HG02938 (cell line): Measurements from ENCODE around the gene NLE1.
"Not testable (repeated sequence)": the region's sequence is repeated elsewhere in the genome, so short reads cannot be mapped to it uniquely, and the experiment has no call there.

Experiments used
- ATAC-seq: cut with Tn5 transposase; IDR thresholded peaks from one replicate; pipeline ENCODE4 v1.9.1; 2021; ENCODE audit warnings: mild to moderate bottlenecking, moderate library complexity; ENCODE audit not compliant: unreplicated experiment

The NLE1 gene

GRCh38 chr17:35141681-35142466 is at the start of gene NLE1:
TSS of gene NLE1 (minus strand) at chr17:35142303. CDS start at chr17:35142275, 28 bp downstream.
- peak; percentile 77 for ATAC-seq

GRCh38 chr17:35191001-35191695 is 49.0 kb upstream of the NLE1 start:
- ATAC-seq = no peak

GRCh38 chr17:35189291-35189690 is 47.2 kb upstream of the NLE1 start:
- ATAC-seq = no peak

GRCh38 chr17:35188111-35188510 is 46.0 kb upstream of the NLE1 start:
- no peak for ATAC-seq

DNA sequence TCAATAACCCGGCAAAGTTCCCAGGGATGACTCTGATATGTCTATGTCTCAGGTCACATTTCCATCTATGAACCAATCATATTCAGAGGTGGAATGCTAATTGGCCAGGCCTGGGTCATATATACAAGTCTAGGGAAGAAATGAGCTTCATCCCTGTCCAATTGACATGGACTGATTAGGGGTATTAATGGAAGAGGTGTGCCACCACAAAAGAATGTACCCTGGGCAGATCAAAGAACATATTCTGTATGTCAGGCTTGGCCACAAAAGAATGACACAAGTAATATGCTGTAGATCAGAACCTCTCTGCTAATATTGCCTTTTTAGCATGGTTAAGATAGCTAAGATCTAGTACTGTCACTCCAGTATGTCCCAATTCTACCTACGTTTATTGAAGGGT is 45.4 kb upstream of the NLE1 start:
- no peak for ATAC-seq

GRCh38 chr17:35185849-35186248 is 43.7 kb upstream of the NLE1 start:
- ATAC-seq = no peak

GRCh38 chr17:35184274-35184673 is 42.2 kb upstream of the NLE1 start:
- no peak for ATAC-seq

- no peak for ATAC-seq
Observed at GRCh38 chr17:35183332-35183731, 41.2 kb upstream of the NLE1 start.

- ATAC-seq = not testable (repeated sequence)
Observed at GRCh38 chr17:35179379-35179778, 37.3 kb upstream of the NLE1 start.

DNA sequence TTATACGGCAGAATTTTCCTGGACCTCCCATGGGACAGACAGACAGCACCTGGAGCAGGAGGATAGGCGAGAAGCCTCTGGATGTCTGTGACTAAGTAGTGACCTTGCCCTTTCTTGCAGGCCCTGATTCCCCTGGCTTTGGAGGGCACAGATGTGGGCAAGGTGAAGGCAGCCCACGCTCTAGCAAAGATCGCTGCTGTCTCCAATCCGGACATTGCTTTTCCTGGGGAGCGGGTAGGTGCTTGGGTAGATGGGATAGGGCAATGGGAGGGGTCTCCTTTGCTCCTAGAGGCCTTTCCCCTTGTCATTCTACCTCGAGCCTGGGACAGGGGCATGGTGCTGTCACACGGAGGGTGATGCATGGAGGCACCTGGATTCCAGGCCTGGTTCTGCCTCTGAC is 34.8 kb upstream of the NLE1 start:
- no peak for ATAC-seq

- no peak for ATAC-seq
Observed at GRCh38 chr17:35175638-35176415, 33.7 kb upstream of the NLE1 start.

DNA sequence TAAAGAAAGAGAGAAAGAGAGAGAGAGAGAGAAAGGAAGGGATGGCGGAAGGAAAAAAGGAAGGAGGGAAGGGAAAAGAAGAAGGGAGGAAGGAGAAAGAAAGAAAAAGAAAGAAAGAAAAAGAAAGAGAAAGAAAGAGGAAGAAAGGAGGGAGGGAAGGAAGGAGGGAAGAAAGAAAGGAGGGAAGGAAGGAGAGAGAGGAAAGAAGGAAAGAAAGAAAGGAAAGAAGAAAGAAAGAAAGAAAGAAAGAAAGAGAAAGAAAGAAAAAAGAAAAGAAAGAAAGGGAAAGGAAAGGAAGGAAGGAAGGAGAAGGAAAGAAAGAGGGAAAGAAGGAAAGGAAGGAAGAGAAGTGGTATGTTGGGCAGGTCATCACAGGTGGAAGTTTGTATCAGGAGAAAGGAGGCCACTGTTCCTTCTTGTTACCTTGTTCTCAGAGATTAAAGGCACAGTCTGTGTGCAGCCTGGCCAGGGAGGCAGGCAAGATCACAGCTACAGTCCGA is 32.8 kb upstream of the NLE1 start:
- ATAC-seq = no peak

DNA sequence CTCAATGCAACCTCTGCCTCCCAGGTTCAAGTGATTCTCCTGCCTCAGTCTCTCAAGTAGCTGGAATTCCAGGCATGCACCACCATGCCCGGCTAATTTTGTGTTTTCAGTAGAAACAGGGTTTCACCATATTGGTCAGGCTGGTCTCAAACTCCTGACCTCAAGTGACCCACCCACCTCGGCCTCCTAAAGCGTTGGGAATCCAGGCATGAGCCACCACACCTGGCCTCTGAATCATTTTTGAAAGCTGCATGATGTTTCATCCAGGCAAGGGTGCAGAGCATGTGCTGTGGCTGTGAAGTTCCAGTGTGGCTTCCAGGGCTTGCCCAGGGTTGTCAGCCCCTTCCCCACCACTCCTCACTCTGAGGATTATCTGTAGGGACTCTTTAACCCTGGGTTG is 30.2 kb upstream of the NLE1 start:
- ATAC-seq = not testable (repeated sequence)

- ATAC-seq = no peak
Observed at GRCh38 chr17:35171834-35172233, 29.7 kb upstream of the NLE1 start.

GRCh38 chr17:35170968-35171771 is 29.1 kb upstream of the NLE1 start:
- no peak for ATAC-seq

DNA sequence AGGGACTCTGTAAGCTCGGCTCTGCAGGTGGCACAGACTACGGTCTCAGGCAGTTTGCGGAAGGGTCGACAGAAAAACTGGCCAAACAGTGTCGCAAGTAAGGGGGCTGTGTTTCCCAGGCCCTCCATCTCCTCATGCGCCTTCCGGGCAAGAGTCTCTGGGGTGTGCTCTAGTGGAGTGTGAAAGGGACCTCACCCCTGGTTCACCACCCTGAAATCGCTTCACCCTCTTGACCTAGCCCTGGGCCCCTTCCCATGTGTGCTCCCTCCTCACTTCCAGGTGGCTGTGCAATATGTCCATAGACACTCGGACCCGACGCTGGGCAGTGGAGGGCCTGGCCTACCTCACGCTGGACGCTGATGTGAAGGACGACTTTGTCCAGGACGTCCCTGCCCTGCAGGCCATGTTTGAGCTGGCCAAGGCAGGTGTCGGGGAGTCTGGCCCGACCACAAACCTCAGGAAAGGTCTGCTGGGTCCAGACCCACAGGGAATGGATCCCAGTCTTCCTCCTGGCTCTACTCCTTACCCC is 27.8 kb upstream of the NLE1 start:
- ATAC-seq = no peak

DNA sequence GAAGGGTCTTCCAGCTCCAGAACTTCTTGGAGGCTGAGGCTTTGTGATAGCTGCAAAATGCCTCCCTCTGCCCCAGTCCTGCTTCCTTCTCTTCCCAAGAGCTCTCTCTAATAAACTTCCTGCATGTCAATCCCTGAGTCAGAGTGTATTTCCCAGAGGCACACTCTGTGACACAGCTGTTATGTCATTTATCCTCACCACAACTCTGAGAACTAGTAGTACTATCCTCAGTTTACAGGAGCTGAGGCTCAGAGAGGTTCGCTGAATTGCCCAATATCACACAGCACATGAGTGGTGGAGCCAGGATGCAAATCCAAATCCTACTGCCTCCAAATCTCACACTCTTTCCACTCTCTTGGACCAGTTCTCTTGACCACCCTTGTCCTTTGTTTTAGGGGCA is 25.6 kb upstream of the NLE1 start:
- ATAC-seq = no peak

GRCh38 chr17:35167046-35167445 is 24.9 kb upstream of the NLE1 start:
- no peak for ATAC-seq

GRCh38 chr17:35166526-35166925 is 24.4 kb upstream of the NLE1 start:
- no peak for ATAC-seq

GRCh38 chr17:35164716-35165115 is 22.6 kb upstream of the NLE1 start:
- ATAC-seq = no peak
